Stimulated activated naive CD4-positive, alpha-beta T cell (primary cell): ENCODE results near the gene EDC3.
"Not testable (repeated sequence)": the region's sequence is repeated elsewhere in the genome, so short reads cannot be mapped to it uniquely, and the experiment has no call there.

Source experiments
- DNase-seq, 6 experiments: peaks; one replicate each; lab custom pipeline; 2025; lab: John Stamatoyannopoulos, UW

EDC3 gene

DNA sequence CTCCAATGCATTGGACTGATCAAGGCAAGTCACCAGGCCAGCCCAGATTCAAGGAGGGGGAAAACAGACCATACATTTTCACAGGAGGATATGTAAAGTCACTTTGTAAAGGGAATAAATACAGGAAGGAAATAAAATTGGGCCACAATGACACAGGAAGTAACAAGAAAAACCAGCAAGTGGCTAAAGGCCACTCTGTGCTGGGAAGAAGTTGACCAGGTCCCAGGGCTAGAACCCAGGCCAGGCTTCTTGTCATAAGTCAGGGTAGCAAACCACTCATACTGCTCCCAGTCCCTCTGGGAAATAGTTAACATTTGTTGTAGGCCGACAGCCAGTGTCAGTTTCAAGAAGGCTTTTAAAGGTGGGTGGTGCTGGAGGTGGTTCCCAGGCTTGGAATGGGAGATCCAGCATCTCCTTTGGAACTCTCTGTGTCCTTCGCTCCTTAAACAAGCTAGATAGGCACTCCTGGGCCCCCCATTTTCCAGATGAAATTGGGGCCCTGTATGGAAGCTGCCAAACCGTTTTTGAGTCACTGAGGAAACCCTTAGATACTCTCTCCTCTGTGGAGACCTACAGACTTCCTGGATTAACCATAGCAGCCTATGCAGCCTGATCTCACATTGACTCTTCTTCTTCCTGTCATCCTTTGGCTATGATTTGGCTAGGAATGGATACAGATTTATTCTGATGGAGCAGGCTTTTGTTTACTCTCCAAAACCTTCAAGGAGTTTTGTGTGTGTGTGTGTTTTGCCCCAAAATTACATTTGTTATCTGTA is 14.7 kb upstream of the EDC3 start:
- DNase-seq = no peak

DNA sequence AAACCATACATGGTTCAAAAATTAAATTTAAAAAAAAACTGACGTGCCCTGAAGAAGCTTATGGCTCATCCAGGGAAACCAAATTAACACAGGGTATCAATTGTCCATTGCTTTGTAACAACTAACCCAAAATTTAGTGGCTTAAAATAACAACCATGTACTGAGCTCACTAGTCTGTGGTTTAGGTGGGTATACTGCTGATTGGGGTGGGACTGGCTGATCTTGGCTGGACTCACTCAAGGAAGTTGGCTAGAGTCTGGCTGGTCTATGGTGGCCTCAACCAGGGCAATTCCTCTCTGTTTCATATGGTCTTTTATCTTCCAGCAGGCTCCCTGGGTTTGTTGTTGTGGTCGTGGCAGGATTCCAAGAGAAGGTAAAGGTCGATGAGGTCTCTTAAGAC is 14.1 kb upstream of the EDC3 start:
- DNase-seq = no peak

DNA sequence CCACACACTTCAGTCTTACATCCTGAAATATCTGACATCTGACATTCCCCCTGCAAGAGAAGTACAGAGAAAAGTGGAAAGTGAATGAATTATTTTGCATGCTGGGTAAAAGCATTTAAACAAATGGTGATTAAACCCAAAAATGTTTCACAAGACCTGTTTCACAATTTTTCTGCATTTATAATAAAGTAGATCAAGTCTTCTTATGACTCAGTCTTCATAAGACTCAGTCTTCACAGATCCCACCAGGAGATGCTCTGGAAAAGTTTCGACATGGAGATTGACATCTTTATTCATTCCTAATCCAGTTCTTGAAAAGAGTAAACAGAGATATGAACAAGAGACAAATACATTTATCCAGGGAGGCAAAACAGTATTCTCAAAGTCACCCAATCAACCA is 13.2 kb upstream of the EDC3 start:
- DNase-seq = no peak

DNA sequence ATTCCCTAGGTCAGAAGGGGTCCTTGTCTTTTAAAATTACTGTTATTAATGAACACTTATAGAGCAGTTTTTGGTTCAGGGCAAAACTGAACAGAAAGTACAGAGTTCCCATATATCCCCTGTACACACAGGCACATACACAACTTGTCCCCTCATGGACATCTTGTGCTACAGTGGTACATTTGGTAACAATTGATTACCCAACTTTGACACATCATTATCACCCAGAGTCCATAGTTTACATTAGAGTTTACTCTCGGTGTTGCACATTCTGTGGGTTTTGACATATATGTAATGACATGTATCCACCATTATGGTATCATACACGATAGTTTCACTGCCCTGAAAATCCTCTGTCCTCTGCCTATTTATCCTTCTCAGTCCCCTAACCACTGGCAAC is 984 bp upstream of the EDC3 start:
- DNase-seq = no peak

DNA sequence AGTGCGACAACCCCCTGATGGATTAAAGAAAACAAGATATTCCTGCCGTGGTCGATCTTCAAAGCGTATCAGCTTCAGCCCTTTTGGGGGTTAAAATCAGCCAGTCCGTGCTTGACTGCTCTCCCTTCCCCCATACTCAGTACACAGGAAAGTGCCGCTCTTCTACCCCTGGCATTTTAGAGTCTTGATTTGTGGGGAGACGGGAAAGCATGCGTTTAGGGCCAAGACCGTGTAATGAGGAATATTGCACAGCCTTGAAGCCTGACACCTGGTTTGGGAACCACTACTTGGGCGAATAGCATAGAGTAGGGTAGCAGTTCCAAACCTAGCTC is 540 bp upstream of the EDC3 start:
- DNase-seq = no peak

DNA sequence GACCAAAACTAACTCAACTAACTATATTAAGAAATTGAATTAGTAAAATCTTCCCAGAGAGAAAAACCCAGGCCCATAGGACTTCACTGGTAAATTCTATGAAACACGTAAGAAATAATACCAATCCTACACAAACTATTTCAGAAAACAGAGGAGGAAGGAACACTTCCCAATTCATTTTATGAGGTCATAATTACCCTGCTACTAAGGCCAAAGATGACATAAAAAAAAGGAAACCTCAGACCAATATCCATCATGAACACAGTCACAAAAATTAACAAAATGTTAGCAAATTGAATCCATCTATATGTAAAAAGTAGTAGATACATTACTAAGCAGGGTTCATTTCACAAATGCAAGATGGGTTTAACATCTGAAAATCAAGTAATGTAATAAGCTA is 3.5 kb downstream of the EDC3 start:
- DNase-seq = no peak

DNA sequence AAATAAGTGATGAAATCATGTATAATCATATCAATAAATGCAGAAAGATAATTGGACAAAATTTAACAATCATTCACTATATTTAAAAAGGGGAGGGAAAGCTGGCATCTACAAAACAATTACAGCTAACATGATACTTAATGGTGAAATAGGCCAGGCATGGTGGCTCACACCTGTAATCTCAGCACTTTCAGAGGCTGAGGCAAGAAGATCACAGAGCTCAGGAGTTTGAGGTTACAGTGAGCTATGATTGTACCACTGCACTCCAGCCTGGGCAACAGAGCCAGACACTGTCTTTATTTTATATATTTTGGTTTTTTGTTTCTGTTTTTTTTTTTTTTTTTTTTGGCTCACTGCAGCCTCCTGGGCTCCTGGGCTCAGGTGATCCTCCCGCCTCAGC is 12.1 kb downstream of the EDC3 start:
- no peak for DNase-seq

DNA sequence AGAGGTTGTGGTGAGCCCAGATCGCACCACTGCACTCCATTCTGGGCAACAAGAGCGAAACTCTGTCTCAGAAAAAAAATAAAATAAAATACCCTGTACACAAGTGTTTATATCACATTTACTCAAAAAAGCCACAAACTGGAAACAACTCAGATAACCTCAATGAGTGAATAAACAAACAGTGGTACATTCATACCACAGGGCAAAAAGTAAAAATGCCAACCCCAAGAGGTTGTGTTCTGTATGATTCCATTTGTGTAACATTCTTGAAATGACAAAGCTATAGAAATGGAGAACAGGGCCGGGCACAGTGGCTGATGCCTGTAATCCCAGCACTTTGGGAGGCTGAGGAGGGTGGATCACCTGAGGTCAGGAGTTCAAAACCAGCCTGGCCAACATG is 12.9 kb downstream of the EDC3 start:
- no peak for DNase-seq

DNA sequence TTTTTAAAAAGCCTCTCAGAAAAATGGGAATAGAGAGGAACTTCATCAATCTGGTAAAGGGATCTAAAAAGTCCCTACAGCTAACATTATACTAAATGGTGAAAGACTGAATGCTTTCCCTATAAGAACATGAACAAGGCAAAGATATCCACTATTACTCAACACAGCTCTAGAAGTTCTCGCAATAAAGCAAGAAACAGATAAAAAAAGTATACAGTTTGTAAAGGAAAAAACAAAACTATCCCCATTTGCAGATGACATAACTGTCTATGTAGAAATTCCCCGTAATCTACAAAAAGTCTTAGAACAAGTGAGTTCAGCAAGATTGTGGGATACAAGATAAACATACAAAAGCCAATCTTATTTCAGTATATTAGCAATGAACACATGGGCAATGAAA is 15.4 kb downstream of the EDC3 start:
- no peak for DNase-seq

DNA sequence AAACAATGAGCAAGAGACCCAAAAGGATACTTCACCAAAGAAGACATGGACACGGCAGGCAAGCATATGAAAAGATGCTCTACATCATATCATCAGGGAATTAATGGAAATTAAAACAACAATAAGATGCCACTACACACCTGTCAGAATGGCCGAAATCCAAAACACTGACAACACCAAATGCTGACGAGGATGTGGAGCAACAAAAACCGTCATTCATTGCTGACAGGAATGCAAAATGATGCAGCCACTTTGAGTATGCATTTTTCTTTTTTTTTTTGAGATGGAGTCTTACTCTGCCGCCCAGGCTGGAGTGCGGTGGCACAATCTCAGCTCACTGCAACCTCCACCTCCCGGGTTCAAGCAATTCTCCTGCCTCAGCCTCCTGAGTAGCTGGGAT is 19.0 kb downstream of the EDC3 start:
- no peak for DNase-seq

DNA sequence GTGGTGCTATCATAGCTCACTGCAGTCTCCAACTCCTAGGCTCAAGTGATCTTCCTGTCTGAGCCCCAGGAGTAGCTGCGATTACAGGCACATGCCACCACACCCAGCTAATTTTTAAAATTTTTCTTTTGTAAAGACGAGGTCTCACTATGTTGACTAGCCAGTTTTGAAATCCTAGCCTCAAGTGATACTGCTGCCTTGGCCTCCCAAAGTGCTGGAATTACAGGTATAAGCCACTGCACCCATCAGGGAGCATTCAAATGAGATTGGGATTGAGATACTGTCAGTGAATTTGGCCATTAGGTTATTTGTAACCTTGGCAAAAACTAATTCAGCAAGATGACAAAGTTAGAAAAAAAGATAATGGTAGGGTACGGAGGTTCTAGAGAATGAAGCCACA is 21.7 kb downstream of the EDC3 start:
- no peak for DNase-seq

DNA sequence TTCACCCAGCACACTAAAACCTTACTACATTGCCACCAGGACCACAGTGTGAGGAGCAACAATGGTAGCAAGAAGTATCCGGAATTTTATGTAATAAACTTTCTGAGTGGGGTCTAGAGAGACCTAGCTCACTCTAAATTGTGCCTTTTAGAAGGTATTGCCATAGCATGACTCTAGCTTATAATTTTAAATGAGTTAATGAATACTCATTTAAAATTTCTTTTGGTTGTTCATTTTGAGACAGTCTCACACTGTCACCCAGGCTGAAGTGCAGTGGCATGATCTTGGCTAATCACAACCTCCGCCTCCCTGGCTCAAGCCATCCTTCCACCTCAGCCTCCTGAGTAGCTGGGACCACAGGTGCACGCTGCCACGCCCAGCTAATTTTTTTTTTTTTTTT is 26.2 kb downstream of the EDC3 start:
- no peak for DNase-seq

DNA sequence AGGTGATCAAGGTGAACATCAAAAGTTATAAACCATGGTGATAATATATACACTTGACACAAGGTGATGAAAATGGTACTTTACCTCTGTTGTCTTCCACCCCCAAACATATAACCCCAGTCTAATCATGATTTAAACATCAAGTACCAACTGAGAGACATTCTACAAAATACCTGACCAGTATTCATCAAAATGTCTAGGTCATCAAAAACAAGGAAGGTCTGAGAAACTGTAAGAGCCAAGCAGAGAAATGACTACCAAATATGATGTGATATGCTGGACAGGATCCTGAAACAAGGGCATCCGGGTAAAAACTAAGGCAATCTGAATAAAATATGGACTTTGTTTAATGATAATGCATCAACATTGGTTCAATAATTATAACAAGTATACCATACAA is 27.8 kb downstream of the EDC3 start:
- DNase-seq = no peak

DNA sequence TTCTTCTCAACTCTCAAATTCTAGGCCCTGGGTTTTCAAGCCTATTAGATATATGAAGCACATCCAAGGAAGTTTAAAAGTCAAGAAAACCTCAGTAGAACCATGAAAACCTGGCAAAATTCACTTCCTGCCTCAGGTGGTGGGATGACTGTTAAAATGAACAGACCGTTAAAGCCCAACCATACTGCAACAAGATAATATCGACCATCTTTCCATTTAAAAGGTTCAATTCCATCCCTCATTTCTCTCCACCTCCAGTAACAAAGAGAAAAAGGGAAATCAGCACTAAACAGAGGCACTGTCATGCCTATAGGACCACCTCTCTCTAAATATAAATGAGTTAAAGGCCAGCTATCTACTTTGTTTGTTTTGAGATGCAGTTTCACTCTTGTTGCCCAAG is 31.2 kb downstream of the EDC3 start:
- no peak for DNase-seq

DNA sequence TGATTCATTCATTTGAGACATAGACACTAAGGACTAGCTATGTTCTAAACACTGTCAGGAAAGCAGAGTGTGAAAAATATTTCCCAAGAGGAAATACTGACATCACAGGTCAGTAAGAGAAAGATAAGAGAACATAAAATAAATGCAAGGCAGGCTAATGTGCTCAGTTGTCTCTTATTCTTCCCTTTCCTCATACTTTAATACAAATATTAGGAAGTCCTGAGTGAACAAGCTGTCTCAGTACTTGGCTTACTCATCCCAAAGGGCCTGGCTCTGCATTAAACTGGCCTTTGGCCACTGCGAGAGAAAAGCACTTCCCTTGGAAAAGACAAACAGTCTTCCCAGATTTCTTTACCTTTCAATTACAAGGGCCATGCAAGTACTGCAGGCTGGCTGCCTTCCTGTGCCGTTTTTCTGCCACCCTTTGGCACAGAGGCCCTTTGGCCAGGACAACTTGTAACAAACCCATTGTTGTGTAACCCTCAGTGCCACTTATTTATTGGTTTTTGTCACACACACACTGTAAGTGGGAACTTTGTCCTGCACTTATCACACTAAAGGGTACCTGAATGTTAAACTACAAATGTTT is 31.7 kb downstream of the EDC3 start:
- DNase-seq = no peak

DNA sequence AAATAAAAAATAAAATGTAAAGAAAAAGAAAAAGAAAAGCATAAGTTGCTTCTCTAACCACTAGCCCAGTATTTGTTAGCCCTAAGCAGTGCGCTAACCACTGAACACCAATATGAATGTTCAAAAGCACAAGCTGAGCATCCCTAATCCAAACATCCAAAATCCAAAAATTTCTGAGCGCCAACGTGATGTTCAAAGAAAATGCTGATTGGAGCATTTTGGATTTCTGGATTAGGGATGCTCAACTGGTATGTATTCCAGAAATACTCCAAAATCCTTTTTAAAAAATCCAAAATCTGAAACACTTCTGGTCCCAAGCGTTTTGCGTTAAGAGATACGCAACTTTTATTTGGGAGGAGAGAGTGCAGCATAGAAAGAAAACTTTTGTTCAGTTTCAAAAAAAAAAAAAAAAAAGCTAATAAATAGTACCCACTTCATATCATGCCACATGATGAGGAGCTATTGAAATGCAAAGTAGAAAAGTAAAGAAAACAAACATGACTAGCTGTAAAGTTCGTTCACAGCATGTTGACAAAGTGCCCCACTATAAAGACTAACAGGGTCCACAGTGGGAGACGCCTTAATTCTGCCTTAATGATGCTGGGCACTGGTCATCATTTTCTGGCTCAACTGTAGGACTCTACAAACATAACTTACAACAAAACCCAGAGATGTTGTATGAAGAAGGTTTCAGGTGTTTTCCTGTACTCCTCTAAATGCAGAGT is 32.4 kb downstream of the EDC3 start:
- no peak for DNase-seq

DNA sequence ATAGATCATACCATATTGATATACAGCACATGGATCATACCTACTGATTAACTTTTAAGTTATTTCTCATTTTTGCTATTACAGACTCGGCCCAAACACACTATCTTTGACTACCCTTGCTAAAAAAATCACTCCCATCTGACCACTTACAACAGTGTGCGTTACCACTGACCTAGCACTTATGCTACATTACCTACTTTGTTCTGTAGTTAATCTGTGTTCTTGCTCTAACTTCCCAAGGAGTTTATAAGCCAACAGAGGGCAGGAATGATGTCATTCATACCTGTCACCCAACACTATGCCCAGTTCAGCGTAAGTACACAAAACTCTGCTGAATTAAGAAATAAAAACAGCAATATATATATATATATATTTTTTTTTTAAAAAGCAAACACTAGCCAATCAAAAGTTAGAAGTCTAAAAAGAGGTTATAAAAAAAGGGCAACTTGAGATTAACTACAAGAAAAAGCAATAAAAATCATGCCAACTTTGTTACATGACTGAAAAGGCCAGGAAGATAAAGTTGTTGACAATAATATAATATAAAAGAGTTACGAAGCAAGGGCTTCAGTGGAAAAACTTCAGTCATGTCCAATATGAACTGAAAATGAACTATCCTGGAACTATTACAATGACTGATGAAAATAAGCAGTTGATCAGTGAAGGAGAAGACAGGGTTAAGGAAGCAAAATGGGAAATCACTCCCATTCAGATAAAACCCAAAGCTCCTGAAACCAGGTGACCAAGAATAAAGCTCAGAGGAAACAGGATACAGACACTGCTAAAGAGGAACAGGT is 33.6 kb downstream of the EDC3 start:
- no peak for DNase-seq

DNA sequence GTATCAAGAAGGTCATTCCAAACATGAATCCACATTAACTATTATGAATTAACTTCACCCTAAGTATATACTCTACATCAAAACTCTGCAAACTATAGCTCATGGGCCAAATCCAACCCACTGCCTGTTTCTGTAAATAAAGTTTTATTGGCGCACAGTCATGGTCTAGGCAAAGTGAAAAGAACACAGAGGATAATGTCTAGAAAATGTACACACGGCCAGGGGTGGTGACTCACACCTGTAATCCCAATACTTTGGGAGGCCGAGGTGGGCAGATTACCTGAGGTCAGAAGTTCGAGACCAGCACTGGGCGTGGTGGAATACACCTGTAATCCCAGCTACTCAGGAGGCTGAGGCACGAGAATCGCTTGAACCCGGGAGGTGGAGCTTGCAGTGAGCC is 34.5 kb downstream of the EDC3 start:
- DNase-seq = not testable (repeated sequence)

DNA sequence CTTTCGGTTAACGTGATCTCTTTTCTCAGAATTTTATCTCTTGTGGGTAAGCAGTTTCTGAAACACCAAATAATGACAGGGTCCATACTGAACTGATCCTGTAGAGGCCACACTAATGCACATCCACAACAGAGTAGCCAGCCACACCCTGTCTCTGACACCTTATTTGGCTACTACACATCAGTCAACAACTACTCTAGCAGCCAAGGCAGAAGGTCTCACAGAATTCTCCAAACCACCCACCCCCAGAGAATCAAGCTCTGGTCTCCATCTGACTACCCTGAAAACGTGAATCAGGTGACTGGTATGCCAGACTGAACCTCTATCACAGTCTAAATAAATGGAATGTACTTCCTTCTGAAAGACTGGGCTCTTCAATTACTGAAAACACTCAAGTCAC is 38.0 kb downstream of the EDC3 start:
- DNase-seq = no peak

DNA sequence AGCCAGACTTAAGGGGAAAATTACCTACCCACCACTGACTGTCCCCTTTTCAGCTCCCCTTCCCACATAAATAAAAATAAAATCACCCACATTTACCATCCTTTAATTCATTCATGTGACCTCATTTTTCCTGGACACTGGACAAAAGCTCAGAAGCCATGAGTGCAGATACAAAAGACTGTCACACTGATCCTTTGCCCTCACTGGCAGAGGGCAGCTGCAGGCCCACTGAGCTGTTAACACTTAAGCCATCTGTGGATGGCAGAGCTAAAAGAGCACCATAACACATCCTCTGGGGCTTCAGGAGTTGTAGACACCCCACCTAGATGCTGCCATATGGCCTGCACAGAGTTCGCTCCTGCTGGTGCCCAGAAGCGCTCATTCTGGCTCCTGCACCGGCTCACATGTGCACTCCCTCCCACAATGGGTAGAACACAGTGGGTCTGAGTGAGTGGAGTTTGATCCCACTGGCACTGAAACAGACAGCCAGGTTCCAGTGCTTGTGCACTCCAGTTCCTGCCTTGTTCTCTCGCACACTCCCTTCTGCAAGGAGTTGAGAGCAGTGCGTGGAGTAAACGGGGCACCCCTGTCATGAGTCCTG is 38.8 kb downstream of the EDC3 start:
- DNase-seq = no peak

DNA sequence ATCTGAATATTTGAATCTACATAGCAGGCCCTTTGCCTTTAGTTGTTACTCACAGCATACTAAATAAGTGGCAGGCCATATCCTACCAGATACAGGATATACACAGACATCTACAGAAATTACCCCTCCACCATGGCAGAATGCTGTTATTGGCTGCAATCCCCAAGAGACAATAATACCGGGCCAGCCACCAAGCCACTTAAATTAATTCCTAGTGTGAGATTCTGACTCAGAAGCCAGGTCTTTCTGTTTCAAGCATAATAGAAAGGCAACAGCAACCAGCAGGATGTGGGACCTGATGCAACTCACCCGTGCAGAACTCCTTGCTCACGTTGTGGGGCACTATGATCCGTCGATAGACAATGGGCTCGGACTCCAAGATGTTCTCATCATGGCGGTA is 40.4 kb downstream of the EDC3 start:
- no peak for DNase-seq

DNA sequence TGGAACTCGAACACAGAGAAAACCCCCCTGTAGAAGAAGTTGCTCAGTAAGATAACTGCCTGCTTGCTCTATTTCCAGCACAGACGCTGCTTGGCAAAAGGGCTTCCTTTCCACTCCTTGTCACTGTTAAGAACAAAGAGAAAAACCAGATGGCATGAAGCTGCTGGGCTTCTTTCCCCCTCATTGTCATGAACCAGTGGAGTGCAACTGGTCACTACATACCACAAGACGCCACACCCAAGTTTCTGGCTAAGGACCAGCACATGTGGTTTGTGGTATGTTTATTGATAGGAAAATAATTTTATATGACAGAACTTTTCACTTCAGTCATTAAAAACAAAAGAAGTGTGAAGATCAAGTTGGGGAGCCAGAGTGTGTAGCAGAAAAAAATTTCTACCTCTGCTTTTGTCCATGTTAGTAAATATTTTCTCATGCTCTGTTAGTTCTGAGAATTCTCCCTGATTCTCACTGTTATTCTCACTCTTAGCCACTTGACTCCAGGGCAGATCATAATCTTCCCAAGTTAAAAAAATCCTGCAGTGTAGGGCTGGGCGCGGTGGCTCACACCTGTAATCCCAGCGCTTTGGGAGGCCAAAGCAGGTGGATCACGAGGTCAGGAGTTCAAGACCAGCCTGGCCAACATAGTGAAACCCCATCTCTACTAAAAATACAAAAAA is 42.3 kb downstream of the EDC3 start:
- DNase-seq = no peak
